ENCODE measurements around the gene NBAS. TPM values are rescaled to one million over a fixed set of nuclear protein-coding genes. Genes with fewer than 3 reads are reported as not detected.
"Not testable (repeated sequence)": the region's sequence is repeated elsewhere in the genome, so short reads cannot be mapped to it uniquely, and the experiment has no call there.

NBAS gene
- total RNA-seq, 2 donors from 2014 or later: 31.5 to 32.0 TPM

- TF ChIP-seq, protein P1, sequence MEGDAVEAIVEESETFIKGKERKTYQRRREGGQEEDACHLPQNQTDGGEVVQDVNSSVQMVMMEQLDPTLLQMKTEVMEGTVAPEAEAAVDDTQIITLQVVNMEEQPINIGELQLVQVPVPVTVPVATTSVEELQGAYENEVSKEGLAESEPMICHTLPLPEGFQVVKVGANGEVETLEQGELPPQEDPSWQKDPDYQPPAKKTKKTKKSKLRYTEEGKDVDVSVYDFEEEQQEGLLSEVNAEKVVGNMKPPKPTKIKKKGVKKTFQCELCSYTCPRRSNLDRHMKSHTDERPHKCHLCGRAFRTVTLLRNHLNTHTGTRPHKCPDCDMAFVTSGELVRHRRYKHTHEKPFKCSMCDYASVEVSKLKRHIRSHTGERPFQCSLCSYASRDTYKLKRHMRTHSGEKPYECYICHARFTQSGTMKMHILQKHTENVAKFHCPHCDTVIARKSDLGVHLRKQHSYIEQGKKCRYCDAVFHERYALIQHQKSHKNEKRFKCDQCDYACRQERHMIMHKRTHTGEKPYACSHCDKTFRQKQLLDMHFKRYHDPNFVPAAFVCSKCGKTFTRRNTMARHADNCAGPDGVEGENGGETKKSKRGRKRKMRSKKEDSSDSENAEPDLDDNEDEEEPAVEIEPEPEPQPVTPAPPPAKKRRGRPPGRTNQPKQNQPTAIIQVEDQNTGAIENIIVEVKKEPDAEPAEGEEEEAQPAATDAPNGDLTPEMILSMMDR (IDR thresholded peaks at IDR 0.05): no peak
- H3K27ac ChIP-seq: no peak overlapping the region
- H3K36me3 ChIP-seq: no peaks in the 10 kb centered on the region
- no peaks in the 10 kb centered on the region for H3K27me3 ChIP-seq (replicated peaks; ENCODE audit: insufficient read depth)
- no peaks in the 10 kb centered on the region for H3K4me1 ChIP-seq (ENCODE audit: control insufficient read depth in 1 of 2, low read depth in 2 of 2)
- peaks cover 3% of the 10 kb centered on the region for H3K9me3 ChIP-seq
- ATAC-seq (ENCODE audit: insufficient number of reproducible peaks, low FRiP score, low read depth): no peak
- no peak overlapping the region for H3K4me3 ChIP-seq
- no peak for DNase-seq (ENCODE audit: low spot score)
These were observed 300.9 kb downstream of the NBAS start for GRCh38 chr2:15260196-15260595.

DNA sequence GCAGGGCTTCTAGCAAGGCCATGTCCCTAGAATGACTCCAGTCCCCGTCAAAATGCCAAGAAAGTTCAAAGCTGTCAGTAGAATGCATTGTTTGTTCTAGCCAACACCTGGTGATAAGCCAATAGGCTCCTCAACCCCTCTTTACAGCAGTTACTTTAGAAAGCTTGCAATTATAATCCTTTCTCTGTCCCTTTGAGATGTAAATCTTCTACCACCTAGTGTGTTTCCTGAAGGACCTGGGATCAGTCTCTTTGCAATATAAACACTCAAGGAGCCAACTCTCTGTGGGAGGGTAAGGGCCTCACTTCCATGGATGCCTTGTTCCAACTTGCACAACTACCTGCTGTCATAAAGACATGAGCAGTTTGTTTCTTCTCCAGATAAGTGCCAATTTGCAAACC lies 301.8 kb downstream of the NBAS start:
- ATAC-seq (ENCODE audit: insufficient number of reproducible peaks, low FRiP score, low read depth): no peak
- H3K9me3 ChIP-seq: peaks cover 3% of the 10 kb centered on the region
- H3K27ac ChIP-seq: no peak overlapping the region
- H3K4me1 ChIP-seq (ENCODE audit: control insufficient read depth in 1 of 2, low read depth in 2 of 2): no peaks in the 10 kb centered on the region
- no peaks in the 10 kb centered on the region for H3K27me3 ChIP-seq (replicated peaks; ENCODE audit: insufficient read depth)
- TF ChIP-seq, protein P1 (IDR thresholded peaks at IDR 0.05): no peak
- DNase-seq (ENCODE audit: low spot score): no peak
- no peaks in the 10 kb centered on the region for H3K36me3 ChIP-seq
- no peak overlapping the region for H3K4me3 ChIP-seq

- H3K27ac ChIP-seq; H3K9me3 ChIP-seq; H3K4me1 ChIP-seq (ENCODE audit: control insufficient read depth in 1 of 2, low read depth in 2 of 2); DNase-seq (ENCODE audit: low spot score); H3K27me3 ChIP-seq (replicated peaks; ENCODE audit: insufficient read depth); H3K36me3 ChIP-seq; ATAC-seq (ENCODE audit: insufficient number of reproducible peaks, low FRiP score, low read depth); H3K4me3 ChIP-seq: not testable (repeated sequence)
These were observed 302.7 kb downstream of the NBAS start for GRCh38 chr2:15258385-15258784.

DNA sequence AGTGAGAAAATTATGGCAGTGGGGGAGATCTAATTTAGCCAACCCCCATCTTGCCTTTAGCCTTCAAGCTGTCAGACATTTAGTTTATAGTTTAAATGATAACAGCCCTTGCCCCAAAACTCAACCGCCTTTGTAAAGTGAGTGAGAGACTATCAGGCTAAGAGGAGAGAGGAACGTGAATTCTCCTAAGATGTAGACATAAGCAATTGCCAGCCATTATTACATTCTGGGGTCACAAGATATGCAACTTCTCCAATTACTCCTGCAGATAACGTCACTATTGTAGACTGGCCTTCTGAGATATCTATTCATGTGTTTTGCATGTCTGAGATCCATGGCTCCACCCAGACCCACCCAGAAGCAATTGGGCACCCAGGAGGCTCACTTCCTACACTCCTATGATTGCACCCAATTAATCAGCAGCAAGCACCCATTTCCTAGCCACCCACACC lies 307.3 kb downstream of the NBAS start:
- no peaks in the 10 kb centered on the region for H3K36me3 ChIP-seq
- peaks cover 2% of the 10 kb centered on the region for H3K9me3 ChIP-seq
- DNase-seq (ENCODE audit: low spot score) (no peak), ATAC-seq (ENCODE audit: insufficient number of reproducible peaks, low FRiP score, low read depth) (no peak)
- TF ChIP-seq, protein P1 (IDR thresholded peaks at IDR 0.05): no peak
- no peak overlapping the region for H3K27ac ChIP-seq
- no peak overlapping the region for H3K4me3 ChIP-seq
- H3K4me1 ChIP-seq (ENCODE audit: control insufficient read depth in 1 of 2, low read depth in 2 of 2): no peaks in the 10 kb centered on the region
- H3K27me3 ChIP-seq (replicated peaks; ENCODE audit: insufficient read depth): no peaks in the 10 kb centered on the region

DNA sequence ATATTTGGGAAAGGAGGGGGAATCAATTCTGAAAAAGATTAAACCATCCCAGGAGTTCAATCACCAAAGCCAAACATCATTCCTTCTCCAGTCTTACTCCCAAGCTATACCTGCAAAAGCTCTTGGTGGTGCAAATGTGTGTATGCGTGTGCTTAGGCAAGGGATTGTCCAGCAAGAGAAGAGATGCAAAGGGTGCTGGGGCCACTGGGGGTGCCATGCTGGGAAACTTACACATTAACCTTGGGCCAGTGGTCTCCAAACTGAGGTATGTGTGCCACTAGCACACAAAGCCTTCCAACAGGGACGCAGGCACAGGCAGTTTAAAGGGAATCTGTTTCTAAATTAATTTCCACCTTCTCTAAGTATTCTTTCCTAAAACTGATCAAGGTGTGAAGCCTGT lies 307.9 kb downstream of the NBAS start:
- DNase-seq (ENCODE audit: low spot score) (no peak), ATAC-seq (ENCODE audit: insufficient number of reproducible peaks, low FRiP score, low read depth) (no peak)
- no peaks in the 10 kb centered on the region for H3K36me3 ChIP-seq
- TF ChIP-seq, protein P1 (IDR thresholded peaks at IDR 0.05): no peak
- H3K4me3 ChIP-seq: no peak overlapping the region
- H3K27me3 ChIP-seq (replicated peaks; ENCODE audit: insufficient read depth): no peaks in the 10 kb centered on the region
- no peak overlapping the region for H3K27ac ChIP-seq
- H3K9me3 ChIP-seq: no peaks in the 10 kb centered on the region
- H3K4me1 ChIP-seq (ENCODE audit: control insufficient read depth in 1 of 2, low read depth in 2 of 2): no peaks in the 10 kb centered on the region

GRCh38 chr2:15251753-15252152 lies 309.4 kb downstream of the NBAS start:
- H3K27me3 ChIP-seq (replicated peaks; ENCODE audit: insufficient read depth): no peaks in the 10 kb centered on the region
- DNase-seq (ENCODE audit: low spot score): no peak
- ATAC-seq (ENCODE audit: insufficient number of reproducible peaks, low FRiP score, low read depth): no peak
- H3K4me3 ChIP-seq: no peak overlapping the region
- no peak overlapping the region for H3K27ac ChIP-seq
- H3K36me3 ChIP-seq: no peaks in the 10 kb centered on the region
- no peaks in the 10 kb centered on the region for H3K4me1 ChIP-seq (ENCODE audit: control insufficient read depth in 1 of 2, low read depth in 2 of 2)
- TF ChIP-seq, protein P1 (IDR thresholded peaks at IDR 0.05): no peak
- H3K9me3 ChIP-seq: no peaks in the 10 kb centered on the region

DNA sequence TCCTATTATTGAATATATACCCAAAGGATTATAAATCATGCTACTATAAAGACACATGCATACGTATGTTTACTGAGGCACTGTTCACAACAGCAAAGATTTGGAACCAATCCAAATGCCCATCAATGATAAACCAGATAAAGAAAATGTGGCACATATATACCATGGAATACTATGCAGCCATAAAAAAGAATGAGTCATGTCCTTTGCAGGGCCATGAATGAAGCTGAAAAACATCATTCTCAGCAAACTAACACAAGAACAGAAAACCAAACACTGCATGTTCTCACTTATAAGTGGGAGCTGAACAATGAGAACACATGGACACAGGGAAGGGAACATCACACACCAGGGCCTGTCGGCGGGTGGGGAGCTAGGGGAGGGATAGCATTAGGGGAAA lies 310.2 kb downstream of the NBAS start:
- H3K9me3 ChIP-seq; H3K27me3 ChIP-seq (replicated peaks; ENCODE audit: insufficient read depth); ATAC-seq (ENCODE audit: insufficient number of reproducible peaks, low FRiP score, low read depth): not testable (repeated sequence)

More for the DNA sequence above, 310.2 kb downstream of the NBAS start:
- not testable (repeated sequence) for H3K27ac ChIP-seq; H3K36me3 ChIP-seq; H3K4me3 ChIP-seq; DNase-seq (ENCODE audit: low spot score); H3K4me1 ChIP-seq (ENCODE audit: control insufficient read depth in 1 of 2, low read depth in 2 of 2)

All from thoracic aorta (tissue), 2 donors.